DND-41 (cell line): ENCODE results near the gene SPACA5.

Experiments
- ATAC-seq: fragments of 200-7000 bp; cut with Tn5 transposase; 3 replicates; pipeline ENCODE4 v1.9.1; 2021; ENCODE audit warnings: low read depth; ENCODE audit not compliant: insufficient read depth
- DNase-seq: peaks from one replicate; pipeline ENCODE4 v3.0.0-alpha.2; 2020
- H2AFZ ChIP-seq: 2 replicates; pipeline ENCODE4 v1.6.0; 2012; ENCODE audit warnings: low read depth, low read length
- H3K27ac ChIP-seq: 2 replicates; pipeline ENCODE4 v1.5.1; 2012; ENCODE audit warnings: low read length, inconsistent platforms
- H3K27me3 ChIP-seq: fragments of 200-600 bp; sonication (generic); 2 replicates; pipeline ENCODE4 v1.6.0; 2012; ENCODE audit warnings: low read length, mild to moderate bottlenecking, inconsistent platforms; ENCODE audit not compliant: insufficient read depth, poor library complexity
- H3K36me3 ChIP-seq: 2 replicates; pipeline ENCODE4 v1.5.1; 2012; ENCODE audit warnings: low read length, inconsistent platforms; ENCODE audit not compliant: insufficient read depth
- H3K4me1 ChIP-seq: 2 replicates; pipeline ENCODE4 v1.5.1; 2012; ENCODE audit warnings: mild to moderate bottlenecking, low read length; ENCODE audit not compliant: insufficient read depth
- H3K4me2 ChIP-seq: 2 replicates; pipeline ENCODE4 v1.6.0; 2012; ENCODE audit warnings: mild to moderate bottlenecking, moderate library complexity, low read length, inconsistent platforms; ENCODE audit not compliant: insufficient read depth
- H3K4me3 ChIP-seq, 2 experiments: fragments of 200-600 bp in 1 of 2; shearing (Covaris generic) in 1 of 2; 2 replicates each; pipeline ENCODE4 v1.5.1; 2012 to 2016; ENCODE audit warnings: inconsistent platforms in 2 of 2, low read length in 2 of 2, mild to moderate bottlenecking in 2 of 2, low read depth in 1 of 2, moderate library complexity in 1 of 2
- H3K79me2 ChIP-seq: 2 replicates; pipeline ENCODE4 v1.6.0; 2012; ENCODE audit warnings: low read length, inconsistent platforms; ENCODE audit not compliant: insufficient read depth
- H3K9ac ChIP-seq: 2 replicates; pipeline ENCODE4 v1.6.0; 2012; ENCODE audit warnings: low read depth, mild to moderate bottlenecking, inconsistent platforms, low read length, moderate library complexity
- H3K9me3 ChIP-seq: 2 replicates; pipeline ENCODE4 v1.5.1; 2012; ENCODE audit warnings: low read length, moderate library complexity, mild to moderate bottlenecking, inconsistent platforms; ENCODE audit not compliant: insufficient read depth, severe bottlenecking
- H4K20me1 ChIP-seq: 2 replicates; pipeline ENCODE4 v1.6.0; 2012; ENCODE audit warnings: low read length; ENCODE audit not compliant: insufficient read depth
- EZH2 ChIP-seq: IDR thresholded peaks from 3 replicates; pipeline ENCODE4 v1.6.1; 2012; ENCODE audit warnings: borderline replicate concordance, low read depth, mild to moderate bottlenecking, moderate library complexity, low read length, inconsistent platforms; ENCODE audit not compliant: severe bottlenecking
- TF ChIP-seq, protein P1 (sequence below): IDR thresholded peaks from 2 replicates; pipeline ENCODE4 v1.5.1; 2012; ENCODE audit warnings: borderline replicate concordance, low read length, moderate library complexity, mild to moderate bottlenecking; ENCODE audit not compliant: poor library complexity, severe bottlenecking; ENCODE audit errors: extremely low read depth

Gene SPACA5

DNA sequence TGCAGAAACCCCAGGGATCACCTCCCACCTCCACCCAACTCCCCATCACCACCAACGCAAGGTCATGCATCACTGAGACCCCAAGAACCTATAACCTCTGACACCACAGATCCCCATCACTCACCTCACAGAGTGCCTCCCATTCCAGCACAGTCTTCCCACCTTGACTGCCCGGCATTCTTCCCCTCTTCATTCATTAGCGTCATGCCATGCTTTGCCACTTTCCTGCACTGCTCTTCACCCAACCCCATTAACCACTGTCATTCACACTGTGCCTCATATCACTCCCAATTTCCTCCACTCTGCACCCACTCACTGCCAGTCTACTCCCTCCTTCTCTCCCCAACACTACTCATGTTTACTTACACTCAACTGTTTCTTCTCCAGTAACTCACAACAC, 33.6 kb upstream of the SPACA5 start:
- Histone ChIP-seq H3K4me1 (no peaks in the 10 kb centered on the region), H3K27me3 (no peaks in the 10 kb centered on the region), H3K79me2 (no peaks in the 10 kb centered on the region), H3K27ac (no peak overlapping the region), H4K20me1 (no peaks in the 10 kb centered on the region), H3K9ac (no peak overlapping the region), H3K9me3 (peaks cover 10% of the 10 kb centered on the region), H3K4me2 (no peak overlapping the region), H3K36me3 (peaks cover 27% of the 10 kb centered on the region), H2AFZ (no peak overlapping the region), H3K4me3 (no peak overlapping the region)
- ATAC-seq: no peak
- no peak for DNase-seq
- no peak for TF ChIP-seq EZH2
- TF ChIP-seq, protein P1, sequence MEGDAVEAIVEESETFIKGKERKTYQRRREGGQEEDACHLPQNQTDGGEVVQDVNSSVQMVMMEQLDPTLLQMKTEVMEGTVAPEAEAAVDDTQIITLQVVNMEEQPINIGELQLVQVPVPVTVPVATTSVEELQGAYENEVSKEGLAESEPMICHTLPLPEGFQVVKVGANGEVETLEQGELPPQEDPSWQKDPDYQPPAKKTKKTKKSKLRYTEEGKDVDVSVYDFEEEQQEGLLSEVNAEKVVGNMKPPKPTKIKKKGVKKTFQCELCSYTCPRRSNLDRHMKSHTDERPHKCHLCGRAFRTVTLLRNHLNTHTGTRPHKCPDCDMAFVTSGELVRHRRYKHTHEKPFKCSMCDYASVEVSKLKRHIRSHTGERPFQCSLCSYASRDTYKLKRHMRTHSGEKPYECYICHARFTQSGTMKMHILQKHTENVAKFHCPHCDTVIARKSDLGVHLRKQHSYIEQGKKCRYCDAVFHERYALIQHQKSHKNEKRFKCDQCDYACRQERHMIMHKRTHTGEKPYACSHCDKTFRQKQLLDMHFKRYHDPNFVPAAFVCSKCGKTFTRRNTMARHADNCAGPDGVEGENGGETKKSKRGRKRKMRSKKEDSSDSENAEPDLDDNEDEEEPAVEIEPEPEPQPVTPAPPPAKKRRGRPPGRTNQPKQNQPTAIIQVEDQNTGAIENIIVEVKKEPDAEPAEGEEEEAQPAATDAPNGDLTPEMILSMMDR: no peak

DNA sequence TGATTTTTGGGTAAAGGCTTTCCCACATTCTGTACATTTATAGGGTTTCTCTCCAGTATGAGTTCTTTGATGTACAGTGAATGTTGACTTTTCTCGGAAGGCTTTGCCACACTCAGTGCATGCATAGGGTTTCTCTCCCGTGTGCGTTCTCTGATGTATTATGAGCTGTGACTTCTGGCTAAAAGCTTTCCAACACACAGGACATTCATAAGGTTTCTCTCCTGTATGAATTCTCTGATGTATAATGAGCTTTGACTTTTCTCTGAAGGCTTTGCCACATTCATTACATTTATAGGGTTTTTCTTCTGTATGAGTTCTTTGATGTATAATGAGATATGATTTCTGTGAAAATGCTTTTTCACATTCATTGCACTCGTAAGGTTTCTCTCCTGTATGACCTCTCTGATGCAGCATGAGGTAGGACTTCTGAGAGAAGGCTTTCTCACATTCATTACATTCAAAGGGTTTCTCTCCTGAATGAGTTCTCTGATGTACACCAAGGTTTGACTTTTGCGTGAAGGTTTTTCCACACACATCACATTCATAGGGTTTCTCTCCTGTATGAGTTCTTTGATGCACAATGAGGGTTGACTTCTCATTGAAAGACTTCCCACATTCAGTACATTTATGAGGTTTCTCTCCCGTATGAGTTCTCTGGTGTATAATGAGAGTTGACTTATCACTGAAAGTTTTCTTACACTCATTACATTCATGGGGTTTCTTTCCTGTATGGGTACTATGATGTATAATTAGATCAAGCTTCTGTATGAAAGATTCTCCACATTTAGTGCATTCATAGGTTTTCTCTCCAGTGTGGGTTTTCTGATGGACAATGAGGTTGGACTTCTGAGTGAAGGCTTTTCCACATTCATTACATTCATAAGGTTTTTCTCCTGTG, 30.3 kb upstream of the SPACA5 start:
- DNase-seq (no peak), ATAC-seq (no peak)
- H3K27ac ChIP-seq: no peak overlapping the region
- peaks cover 22% of the 10 kb centered on the region for H3K9me3 ChIP-seq
- no peaks in the 10 kb centered on the region for H3K4me1 ChIP-seq
- peaks cover 57% of the 10 kb centered on the region for H3K36me3 ChIP-seq
- no peak overlapping the region for H2AFZ ChIP-seq
- H3K79me2 ChIP-seq: no peaks in the 10 kb centered on the region
- no peaks in the 10 kb centered on the region for H4K20me1 ChIP-seq
- H3K27me3 ChIP-seq: no peaks in the 10 kb centered on the region
- no peak overlapping the region for H3K4me2 ChIP-seq
- H3K4me3 ChIP-seq: no peak overlapping the region
- H3K9ac ChIP-seq: no peak overlapping the region
- TF ChIP-seq EZH2: no peak
- TF ChIP-seq, protein P1: no peak

DNA sequence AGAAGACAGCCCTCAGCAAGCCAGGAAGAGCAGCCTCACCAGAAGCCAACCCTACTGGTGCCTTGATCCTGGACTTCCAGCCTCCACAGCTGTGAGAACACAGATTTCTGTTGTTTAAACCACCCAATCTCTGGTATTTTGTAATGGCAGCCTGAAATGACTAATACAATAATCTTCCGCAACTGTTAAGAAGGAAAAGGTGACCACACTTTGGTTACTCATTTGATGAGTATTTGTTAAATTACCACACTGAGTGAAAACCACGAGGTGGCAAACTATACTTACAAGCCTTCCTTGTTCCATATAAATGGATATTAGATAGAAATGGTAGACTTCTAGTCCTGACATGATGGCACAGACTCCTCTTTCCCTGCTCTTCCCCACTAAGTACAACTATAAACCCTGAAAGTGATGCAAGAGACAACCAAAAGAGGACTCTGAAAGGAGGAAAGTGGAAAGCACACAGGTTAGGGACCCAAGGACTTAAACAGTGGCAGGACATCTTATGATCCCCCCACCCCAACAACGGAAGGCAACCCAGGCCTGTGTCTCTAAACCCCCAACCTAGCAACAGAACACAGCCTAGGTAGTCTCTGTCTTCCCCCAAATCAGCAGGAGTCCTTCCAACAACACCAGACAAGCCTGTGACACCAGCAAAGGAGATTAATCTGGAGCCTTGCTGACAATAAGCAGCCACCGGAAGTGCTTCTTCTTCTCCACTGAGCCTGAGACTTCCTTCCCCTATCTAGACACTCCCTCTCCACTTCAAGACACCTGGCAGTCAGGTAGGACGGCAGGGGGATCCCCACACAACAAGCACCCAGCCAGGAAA, 15.3 kb upstream of the SPACA5 start:
- Histone ChIP-seq H3K36me3 (peaks cover 41% of the 10 kb centered on the region), H3K4me3 (no peak overlapping the region), H3K27me3 (no peaks in the 10 kb centered on the region), H3K9me3 (no peaks in the 10 kb centered on the region), H3K79me2 (peaks cover 28% of the 10 kb centered on the region), H4K20me1 (no peaks in the 10 kb centered on the region), H3K9ac (no peak overlapping the region), H3K27ac (no peak overlapping the region), H2AFZ (no peak overlapping the region), H3K4me2 (no peak overlapping the region), H3K4me1 (no peaks in the 10 kb centered on the region)
- TF ChIP-seq, protein P1: no peak
- no peak for TF ChIP-seq EZH2
- DNase-seq (no peak), ATAC-seq (no peak)
